Measurements from ENCODE around the gene VHLL.

VHLL gene

GRCh38 chr1:156291226-156292061 is 7.7 kb downstream of the VHLL start:
- DNase-seq, result peak; percentile 85 to 97

- DNase-seq, result no peak
Observed at GRCh38 chr1:156289857-156290256, 9.2 kb downstream of the VHLL start.

- no peak for DNase-seq
Observed at GRCh38 chr1:156286061-156286460, 13.0 kb downstream of the VHLL start.

GRCh38 chr1:156285437-156285836 is 13.7 kb downstream of the VHLL start:
- DNase-seq, result no peak

- DNase-seq, result no peak
Observed at GRCh38 chr1:156284757-156285156, 14.3 kb downstream of the VHLL start.

- DNase-seq, result peak; percentile 18 to 66
Observed at GRCh38 chr1:156284112-156284511, 15.0 kb downstream of the VHLL start, which contains the start of gene TMEM79. TSS of gene TMEM79 (plus strand) at chr1:156284325. CDS start at chr1:156285227, 902 bp downstream.

GRCh38 chr1:156283521-156283920 is 15.6 kb downstream of the VHLL start:
- no peak for DNase-seq

GRCh38 chr1:156282479-156283222 is 16.5 kb downstream of the VHLL start, which contains the start of gene SMG5:
TSS of gene SMG5 (minus strand) at chr1:156282825. CDS start at chr1:156282680, 145 bp downstream.
- DNase-seq, result peak; percentile 99 to 100

GRCh38 chr1:156281693-156282478 is 17.2 kb downstream of the VHLL start:
- DNase-seq, result peak; percentile 51 to 79

- DNase-seq, result no peak
Observed at GRCh38 chr1:156281281-156281680, 17.8 kb downstream of the VHLL start.

- no peak for DNase-seq
Observed at GRCh38 chr1:156279837-156280236, 19.3 kb downstream of the VHLL start.

- no peak for DNase-seq
Observed at GRCh38 chr1:156276966-156277381, 22.1 kb downstream of the VHLL start.

GRCh38 chr1:156276532-156276931 is 22.6 kb downstream of the VHLL start:
- no peak for DNase-seq

- no peak for DNase-seq
Observed at GRCh38 chr1:156270314-156270713, 28.8 kb downstream of the VHLL start.

GRCh38 chr1:156268336-156268735 is 30.8 kb downstream of the VHLL start:
- DNase-seq, result no peak

GRCh38 chr1:156266051-156266450 is 33.1 kb downstream of the VHLL start:
- no peak for DNase-seq

GRCh38 chr1:156263288-156263655 is 35.8 kb downstream of the VHLL start:
- no peak for DNase-seq

GRCh38 chr1:156262461-156263287 is 36.4 kb downstream of the VHLL start:
- no peak for DNase-seq

GRCh38 chr1:156260896-156261295 is 38.2 kb downstream of the VHLL start:
- peak; percentile 38 to 44 for DNase-seq

GRCh38 chr1:156259805-156260204 is 39.3 kb downstream of the VHLL start:
- no peak for DNase-seq

- DNase-seq, result no peak
Observed at GRCh38 chr1:156258859-156259258, 40.2 kb downstream of the VHLL start.

GRCh38 chr1:156257711-156258110 is 41.4 kb downstream of the VHLL start:
- DNase-seq, result no peak

All from NCI-H526 (cell line).